Caki2 (cell line): Measurements from ENCODE around the gene TUT4. TPM values are rescaled to one million over a fixed set of nuclear protein-coding genes. Genes with fewer than 3 reads are reported as not detected.

ENCODE experiments used
- DNase-seq: peaks from one replicate; pipeline ENCODE4 v3.0.0-alpha.2; 2015; ENCODE audit warnings: low read depth
- in situ Hi-C: cut with HindIII; loops from 2 replicates; pipeline ENCODE4 v1.10.0; 2016; ENCODE audit warnings: low sequenced_read_pairs, low pct_unique_long_range_greater_than_20kb, mixed read lengths
- total RNA-seq: library from RNA; depleted of rRNA; stranded (reverse); fragments of >200 nt; shearing (Covaris generic); gene quantifications from 2 replicates; pipeline ENCODE4 v1.2.3, GENCODE V29; 2014; ENCODE audit warnings: low replicate concordance; rRNA removed

Gene TUT4
- total RNA-seq, 1 experiment from 2014 or later = 9.4 TPM

GRCh38 chr1:52399629-52400028 lies 153.3 kb downstream of the TUT4 start:
- DNase-seq = no peak
- in situ Hi-C loops = no loop called here

DNA sequence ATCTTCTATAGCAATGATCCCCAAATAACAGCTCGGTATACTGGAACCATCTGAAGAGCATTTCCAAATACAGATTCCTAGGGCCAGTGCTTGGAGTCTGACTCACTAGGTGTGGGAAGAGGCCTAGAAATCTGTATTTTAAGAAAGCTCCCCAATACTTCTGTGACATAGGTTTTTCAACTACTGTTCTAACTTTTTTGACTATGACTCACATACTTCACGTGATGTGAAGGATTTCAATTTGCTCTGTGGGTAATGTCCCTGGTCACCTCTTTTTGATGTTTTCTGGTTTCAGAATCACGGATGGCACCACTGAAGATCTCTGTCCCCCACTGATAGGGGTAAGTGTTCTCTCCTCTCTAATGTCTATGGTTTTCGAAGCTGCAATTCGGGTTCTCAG lies 159.7 kb downstream of the TUT4 start:
- in situ Hi-C loops = no loop called here
- DNase-seq = no peak

GRCh38 chr1:52386458-52386857 lies 166.4 kb downstream of the TUT4 start:
- in situ Hi-C loops = no loop called here
- no peak for DNase-seq

- no peak for DNase-seq
- in situ Hi-C loops = no loop called here
Observed at GRCh38 chr1:52385376-52385775, 167.5 kb downstream of the TUT4 start.

Other genes starting within 250 kb of the TUT4 start
- gene CC2D1B, start 186.9 kb downstream of the TUT4 start, total RNA-seq = 24.6 and 34.5 TPM in 2 replicates
- gene ORC1, start 148.7 kb downstream of the TUT4 start, total RNA-seq = 13.3 and 18.0 TPM in 2 replicates
- gene PRPF38A, start 148.5 kb downstream of the TUT4 start, total RNA-seq = 9.4 and 21.8 TPM in 2 replicates
- gene GPX7, start 49.3 kb upstream of the TUT4 start, total RNA-seq = not detected in 2 replicates
- not detected in 2 replicates for gene SHISAL2A, start 80.1 kb upstream of the TUT4 start, total RNA-seq
- 10.6 and 12.3 TPM in 2 replicates for gene COA7, start 145.3 kb upstream of the TUT4 start, total RNA-seq
- 6.6 and 14.7 TPM in 2 replicates for gene ZYG11B, start 173.4 kb upstream of the TUT4 start, total RNA-seq